HuH-7.5 (cell line): ENCODE data around the gene C1GALT1.
A peak's percentile ranks its signal among the peaks of the same experiment; 100 is the strongest.
"Not testable (repeated sequence)": the region's sequence is repeated elsewhere in the genome, so short reads cannot be mapped to it uniquely, and the experiment has no call there.

Source experiments
- DNase-seq: peaks from one replicate; pipeline ENCODE4 v3.0.0; 2011; ENCODE audit warnings: low spot score

C1GALT1 gene

GRCh38 chr7:7237201-7237977 is 55.0 kb downstream of the C1GALT1 start:
- no peak for DNase-seq

DNA sequence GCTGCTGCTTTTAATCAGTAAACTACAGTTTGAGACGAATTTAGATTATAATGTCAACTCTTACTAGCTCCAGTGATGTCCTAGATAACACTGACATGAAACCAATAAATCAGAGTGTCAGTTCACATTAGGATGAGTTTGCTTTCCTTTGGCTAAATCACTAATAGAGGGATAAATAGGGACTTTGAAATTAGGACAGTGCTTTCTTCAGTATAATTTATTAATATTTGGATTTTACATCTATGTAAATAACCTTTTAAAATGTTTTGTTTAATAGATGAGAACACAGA is 55.6 kb downstream of the C1GALT1 start:
- DNase-seq = no peak

DNA sequence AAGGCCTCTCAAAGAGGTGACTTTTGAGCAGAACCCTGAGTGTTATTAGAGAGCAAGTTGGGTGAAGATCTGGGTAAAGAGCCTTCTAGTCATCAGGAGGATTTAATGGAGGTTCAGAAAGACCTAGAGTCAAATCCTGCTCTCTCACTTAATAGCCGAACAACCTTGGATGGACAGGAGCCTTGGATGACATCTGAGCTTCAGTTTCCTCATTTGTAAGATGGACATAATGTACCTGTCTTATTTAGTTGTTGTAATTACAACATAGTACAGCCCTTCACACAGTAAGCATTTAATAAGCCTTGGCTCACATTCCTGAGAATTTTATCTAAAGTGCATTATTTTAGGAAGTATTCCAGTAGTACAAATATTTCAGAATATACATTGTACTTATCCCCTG is 57.0 kb downstream of the C1GALT1 start:
- DNase-seq = no peak

DNA sequence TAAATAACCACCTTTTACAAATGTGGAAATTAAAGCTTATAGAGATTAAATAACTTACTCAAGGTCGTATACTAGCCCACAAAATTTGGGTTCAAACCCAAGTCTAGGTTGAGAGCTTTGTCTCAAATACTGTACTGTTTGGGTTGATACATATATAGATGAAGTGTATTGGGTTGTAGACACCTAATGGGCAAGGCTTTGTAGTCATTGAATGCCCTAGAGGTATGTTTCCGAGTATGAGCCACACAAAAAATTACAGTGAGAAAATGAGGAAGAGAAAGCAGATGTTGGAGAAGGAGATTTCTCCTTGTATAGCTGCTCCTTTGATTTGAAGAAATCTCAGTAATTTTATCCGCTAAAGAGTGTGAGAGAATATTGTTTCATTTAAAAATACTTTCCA is 60.6 kb downstream of the C1GALT1 start:
- no peak for DNase-seq

GRCh38 chr7:7245233-7245632 is 62.9 kb downstream of the C1GALT1 start:
- not testable (repeated sequence) for DNase-seq

DNA sequence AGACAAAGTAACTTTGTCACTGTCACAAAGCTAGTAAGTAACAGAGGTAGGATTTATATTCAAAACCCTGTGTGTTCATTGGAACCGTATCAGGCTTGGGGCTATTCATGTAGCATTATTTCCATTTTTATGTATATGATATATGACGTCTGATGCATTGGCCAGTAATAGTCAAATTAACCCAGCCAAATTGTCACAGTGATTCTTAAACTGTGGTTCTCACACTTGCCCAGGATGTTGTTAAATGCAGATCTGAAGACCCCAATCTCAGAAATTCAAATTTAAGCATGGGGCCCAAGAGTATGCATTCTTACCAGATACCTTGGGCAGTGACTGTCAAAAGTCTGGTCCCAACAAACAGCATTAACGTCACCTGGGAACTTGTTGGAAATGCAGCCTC is 63.9 kb downstream of the C1GALT1 start:
- no peak for DNase-seq

DNA sequence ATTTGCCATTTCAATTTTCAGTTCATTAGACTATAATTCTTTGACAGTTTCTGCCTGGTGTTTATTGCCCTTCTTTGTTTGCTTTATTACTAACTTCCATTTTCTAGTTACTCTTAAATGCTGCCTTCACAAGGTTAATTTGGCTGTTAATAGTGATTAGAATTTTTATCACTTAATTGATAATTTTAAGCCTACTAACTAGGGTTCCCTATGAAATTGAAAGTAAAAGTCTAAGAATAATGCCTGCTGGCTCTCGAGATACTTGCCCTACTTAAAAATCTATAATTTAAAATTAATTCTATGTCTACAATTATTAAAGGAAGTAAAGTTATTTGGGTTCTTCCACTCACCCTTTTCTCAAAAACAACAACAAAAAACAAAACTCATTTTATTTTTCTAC is 65.3 kb downstream of the C1GALT1 start:
- no peak for DNase-seq

GRCh38 chr7:7249814-7250213 is 67.5 kb downstream of the C1GALT1 start:
- DNase-seq = no peak

GRCh38 chr7:7251742-7252141 is 69.4 kb downstream of the C1GALT1 start:
- DNase-seq = no peak

DNA sequence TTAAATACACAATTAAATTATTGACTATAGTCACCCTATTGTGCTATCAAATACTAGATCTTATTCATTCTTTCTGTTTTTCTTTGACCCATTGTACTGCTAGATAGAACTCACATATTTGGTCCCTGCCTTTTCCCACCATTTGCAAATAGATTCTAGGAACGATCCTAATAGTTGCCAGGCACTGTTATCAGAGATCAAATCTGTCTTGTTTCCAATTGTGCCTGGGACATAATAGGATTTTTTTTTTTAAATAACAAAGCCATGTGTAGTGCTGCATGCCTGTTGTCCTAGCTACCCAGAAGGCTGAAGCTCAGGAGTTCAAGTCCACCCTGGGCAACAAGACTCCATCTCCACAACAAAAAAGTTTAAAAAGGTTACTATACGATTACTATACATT is 72.0 kb downstream of the C1GALT1 start:
- no peak for DNase-seq

GRCh38 chr7:7254908-7255307 is 72.6 kb downstream of the C1GALT1 start:
- DNase-seq = peak; percentile 36

- DNase-seq = no peak
Measured at GRCh38 chr7:7256731-7257274, 74.5 kb downstream of the C1GALT1 start.

DNA sequence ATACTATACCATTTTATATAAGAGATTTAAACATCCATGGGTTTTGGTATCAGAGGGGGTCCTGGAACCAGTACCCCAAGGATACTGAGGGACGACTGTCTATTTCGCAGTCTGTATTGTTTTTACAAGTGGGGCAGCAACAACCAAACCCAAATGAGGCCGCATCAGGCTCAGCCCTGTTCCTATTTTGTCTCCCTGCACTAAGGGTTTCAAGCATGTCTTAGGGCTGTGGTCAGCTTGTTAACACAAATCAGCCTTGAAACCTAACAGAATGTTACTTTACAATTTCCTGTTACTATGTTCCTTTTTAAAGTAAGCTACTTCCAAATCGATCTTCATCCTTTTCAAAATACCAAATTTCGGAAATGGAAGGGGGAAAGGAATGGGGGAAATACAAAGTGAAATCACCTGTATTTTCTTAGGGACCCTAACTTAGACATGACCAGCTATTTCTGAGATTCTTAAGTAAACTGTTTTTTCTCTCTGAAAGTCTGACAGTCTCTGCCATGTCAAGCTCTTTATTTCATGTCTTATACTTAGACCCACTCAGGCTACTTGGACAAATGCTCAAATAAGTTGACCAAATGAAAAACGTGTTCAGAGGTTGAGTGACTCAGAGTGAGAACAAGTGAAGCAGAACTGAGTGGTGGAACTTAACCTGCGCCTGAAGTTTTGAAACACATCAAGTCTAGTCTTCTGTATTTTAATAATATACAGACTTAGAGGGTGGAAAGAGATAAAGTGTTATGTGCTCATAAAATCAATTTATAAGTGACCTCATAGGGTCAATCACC is 75.8 kb downstream of the C1GALT1 start:
- no peak for DNase-seq

DNA sequence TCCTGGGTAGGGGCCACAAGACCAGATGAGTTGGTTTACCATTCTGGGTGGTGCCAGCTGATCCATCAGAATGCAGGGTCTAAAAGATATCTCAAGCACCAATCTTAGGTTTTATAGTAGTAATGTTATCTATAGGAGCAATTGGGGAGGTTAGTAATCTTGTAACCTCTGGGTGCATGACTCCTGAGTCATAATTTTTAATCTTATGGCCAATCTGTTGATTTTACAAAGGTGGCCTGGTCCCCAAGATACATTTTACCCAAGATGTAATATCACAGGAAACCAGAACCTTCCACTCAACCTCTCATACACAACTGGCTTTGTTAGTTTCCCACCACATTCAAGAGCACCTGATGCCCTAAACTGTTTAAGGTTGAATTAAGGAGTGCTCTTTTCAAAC is 79.5 kb downstream of the C1GALT1 start:
- DNase-seq = no peak

- no peak for DNase-seq
Measured at GRCh38 chr7:7263297-7264230, 81.2 kb downstream of the C1GALT1 start.

DNA sequence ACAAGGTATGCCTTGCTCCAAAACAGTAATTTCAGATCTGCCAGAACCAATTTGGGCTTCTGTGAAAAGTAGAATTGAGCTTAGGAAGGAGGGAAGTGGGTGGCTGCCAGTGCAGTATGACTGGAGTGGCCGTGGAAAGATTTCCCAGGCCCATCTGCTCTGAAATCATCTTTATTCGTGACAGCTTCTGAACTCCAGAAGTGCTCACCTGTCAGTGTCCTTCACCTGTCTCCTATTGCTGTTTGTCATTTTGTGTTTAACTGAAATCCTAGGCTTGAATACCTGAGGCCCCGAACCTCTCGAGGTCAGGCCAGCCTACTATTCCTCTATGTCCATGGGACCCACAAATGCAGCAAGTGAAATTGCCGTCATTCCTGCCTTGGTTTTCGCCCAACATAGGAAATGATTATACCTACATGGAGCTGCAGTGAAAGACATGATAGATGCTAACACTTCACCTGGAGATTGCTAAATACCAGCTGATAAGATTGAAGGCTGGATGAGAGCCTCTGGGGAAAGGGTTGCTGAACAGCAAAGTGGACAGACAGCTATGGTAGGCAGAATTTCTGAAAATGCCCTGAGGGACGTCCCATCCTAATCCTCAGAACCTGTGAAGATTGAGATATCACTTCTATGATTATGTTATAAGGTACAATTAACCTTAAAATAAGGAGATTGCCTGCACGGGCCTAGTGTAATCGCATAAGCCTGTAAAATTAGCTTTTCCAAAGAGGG is 82.1 kb downstream of the C1GALT1 start:
- DNase-seq = no peak

DNA sequence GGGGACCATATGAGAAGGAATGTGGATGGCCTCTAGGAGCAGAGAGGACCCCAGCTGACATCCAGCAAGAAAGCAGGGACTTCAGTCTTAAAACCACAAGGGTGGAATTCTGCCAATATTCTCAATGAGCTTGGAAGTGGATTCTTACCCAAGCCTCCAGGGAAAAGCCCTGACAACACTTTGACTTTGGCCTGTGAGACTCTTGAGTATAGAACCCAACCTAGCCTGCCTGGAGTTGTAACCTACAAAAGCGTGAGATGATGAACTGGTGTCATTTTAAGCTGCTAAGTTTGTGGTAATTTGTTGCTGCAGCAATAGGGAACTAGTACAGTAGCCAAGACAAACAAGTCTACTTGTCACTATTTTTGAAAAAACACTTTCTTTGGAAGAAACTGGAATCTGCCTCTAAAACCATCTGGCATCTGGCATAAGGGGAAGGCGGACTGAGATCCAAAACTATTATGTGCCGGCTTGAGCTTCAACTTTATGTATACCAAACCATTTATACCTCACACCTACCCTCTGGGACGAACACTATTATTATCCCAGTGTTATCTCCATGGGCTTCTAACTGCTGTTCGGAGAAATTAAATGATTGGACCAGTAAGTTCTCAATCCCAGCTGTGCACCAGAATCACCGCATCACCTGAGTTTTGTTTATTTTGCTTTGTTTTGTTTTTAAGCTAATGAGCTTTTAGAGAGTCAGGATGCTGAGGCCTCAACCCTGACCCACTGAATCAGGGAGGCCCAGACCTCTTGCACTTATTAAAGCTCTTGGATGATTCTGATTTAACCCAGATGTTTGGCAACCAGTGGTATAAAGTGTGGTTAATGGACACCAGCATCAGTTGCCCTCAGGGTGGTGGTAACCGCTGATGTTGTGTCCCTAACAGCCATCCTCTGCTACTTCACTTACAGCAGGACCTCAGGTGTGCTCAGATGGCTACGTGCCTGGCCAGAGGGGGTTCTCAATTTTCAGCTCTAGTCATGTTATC is 83.0 kb downstream of the C1GALT1 start:
- no peak for DNase-seq

- no peak for DNase-seq
Measured at GRCh38 chr7:7266257-7266881, 84.0 kb downstream of the C1GALT1 start.

DNA sequence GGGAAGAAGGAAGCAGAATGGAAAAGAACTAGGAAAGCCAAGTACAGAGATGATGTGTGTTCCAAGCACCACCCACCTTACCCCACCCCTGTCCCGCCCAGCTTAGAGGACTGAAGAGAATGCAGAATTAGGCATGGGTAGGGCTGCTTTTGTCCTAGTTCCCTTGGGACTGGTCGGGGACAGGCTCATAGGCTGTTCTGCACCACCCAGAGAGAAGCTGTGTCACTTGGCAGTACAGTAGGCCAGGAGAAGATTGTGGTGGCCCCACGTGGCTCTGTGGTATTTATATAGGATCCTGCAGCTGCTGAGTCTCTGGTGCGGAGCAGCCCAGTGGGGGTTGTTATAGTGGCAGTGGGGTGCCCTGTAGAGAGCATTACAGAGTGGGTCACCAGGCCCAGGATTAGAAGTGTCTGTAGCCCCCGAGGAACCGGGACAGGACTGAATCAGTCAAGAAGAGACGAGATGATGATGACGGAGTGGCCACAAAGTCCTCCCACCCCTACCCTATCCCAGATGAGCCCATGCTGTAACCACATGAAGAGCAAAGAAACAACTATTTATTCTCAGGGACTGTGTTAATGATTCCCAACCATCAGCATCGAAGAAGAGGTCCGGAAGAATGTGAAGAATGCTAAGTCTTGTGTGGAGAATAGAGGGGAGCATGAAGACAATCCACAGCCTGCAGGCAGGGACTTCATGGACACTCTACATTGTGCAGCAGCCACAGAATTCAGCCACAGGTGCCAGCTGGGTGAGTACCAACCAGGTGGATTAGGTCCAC is 88.9 kb downstream of the C1GALT1 start:
- DNase-seq = no peak
